ENCODE results near the gene SWT1. TPM values are rescaled to one million over a fixed set of nuclear protein-coding genes. Genes with fewer than 3 reads are reported as not detected.
"Not testable (repeated sequence)": the region's sequence is repeated elsewhere in the genome, so short reads cannot be mapped to it uniquely, and the experiment has no call there.

The SWT1 gene
- total RNA-seq, 1 donor from 2014 or later: 4.4 TPM

DNA sequence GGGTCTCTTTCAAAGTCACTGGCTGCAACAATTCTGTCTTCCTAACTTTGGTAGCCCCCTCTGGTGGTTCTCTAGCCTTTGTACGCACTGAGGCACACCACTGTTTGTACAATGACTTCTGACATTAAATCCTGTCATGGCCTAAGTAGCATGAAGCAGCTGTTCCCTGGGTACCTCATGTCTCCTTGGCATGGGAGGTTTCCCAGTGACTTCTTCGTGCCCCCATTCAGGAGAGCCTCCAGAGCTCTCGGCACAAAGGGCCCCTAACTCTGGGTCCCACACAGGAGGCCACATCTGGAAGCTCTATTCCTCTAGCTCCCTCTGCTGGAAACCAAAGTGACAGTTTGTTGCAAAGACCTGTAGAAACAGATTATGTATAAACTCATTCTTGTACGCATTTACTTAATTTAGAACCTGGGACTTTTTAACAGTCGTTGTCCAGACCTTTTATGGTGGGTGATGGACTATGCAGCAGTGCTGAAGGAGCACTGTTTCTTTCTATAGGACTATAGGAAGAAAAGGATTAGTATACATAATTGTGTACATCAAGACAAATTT lies 13.4 kb downstream of the SWT1 start:
- no peak for DNase-seq (ENCODE audit: low spot score)

GRCh38 chr1:185193756-185194155 lies 36.8 kb downstream of the SWT1 start:
- DNase-seq (ENCODE audit: low spot score): no peak

DNA sequence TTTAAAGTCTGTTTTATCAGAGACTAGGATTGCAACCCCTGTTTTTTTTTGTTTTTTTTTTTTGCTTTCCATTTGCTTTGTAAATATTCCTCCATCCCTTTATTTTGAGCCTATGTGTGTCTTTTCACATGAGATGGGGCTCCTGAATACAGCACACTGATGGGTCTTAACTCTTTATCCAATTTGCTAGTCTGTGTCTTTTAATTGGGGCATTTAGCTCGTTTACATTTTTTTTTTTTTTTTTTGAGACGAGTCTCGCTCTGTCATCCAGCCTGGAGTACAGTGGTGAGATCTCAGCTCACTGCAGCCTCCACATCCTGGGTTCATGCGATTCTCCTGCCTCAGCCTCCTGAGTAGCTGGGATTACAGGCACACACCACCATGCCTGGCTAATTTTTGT lies 41.7 kb downstream of the SWT1 start:
- DNase-seq (ENCODE audit: low spot score): not testable (repeated sequence)

GRCh38 chr1:185200889-185201288 lies 43.9 kb downstream of the SWT1 start:
- no peak for DNase-seq (ENCODE audit: low spot score)

GRCh38 chr1:185207170-185207569 lies 50.2 kb downstream of the SWT1 start:
- DNase-seq (ENCODE audit: low spot score): no peak

DNA sequence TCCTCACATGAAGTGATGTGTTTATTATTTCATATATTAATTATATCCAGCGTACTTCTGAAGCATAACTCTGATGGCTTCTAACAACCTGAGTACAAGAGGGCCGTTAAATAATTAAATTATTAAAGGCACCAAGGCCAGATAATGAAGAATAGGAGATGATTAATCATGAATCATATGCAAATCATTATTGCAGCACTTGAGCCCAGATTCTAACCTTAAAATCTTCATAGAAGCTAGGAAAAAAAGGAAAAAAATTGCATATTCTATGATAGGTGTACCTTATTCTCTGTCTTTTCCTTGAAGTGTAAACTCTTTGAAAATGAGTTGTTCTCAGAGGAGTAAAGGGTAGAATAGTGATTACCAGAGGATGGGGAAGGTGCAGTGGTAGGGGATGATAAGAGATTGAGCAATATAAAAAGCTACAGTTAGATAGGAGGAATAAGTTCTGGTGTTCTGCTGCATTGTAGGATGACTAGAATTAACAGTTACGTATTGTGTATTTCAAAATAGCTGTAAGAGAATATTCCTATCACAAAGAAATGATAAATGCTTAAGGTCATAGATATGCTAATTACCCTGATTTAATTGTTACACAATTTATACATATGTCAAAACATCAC lies 51.1 kb downstream of the SWT1 start:
- DNase-seq (ENCODE audit: low spot score): no peak

- no peak for DNase-seq (ENCODE audit: low spot score)
These were observed 51.7 kb downstream of the SWT1 start for GRCh38 chr1:185208626-185209180.

GRCh38 chr1:185209357-185209756 lies 52.4 kb downstream of the SWT1 start:
- DNase-seq (ENCODE audit: low spot score): not testable (repeated sequence)

DNA sequence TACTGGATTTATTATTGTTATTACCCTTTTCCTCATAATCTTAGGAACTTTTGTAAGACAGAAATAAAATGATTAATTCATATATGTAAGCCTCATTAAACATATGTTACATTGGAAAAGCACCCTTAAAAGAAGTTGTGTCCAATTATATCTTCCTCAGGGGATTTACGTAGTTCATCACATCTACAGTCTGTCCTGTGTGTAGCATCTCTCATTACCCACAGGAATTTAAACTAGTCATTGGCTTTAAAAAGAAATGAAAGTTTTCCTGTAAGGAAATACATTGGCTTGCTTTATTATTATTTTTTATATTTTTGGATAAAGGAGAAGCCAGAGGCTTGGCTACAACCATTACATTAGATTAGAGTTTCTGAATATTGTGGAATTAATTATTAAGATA lies 56.1 kb downstream of the SWT1 start:
- DNase-seq (ENCODE audit: low spot score): no peak

GRCh38 chr1:185215911-185216310 lies 58.9 kb downstream of the SWT1 start:
- no peak for DNase-seq (ENCODE audit: low spot score)

- DNase-seq (ENCODE audit: low spot score): no peak
These were observed 67.2 kb downstream of the SWT1 start for GRCh38 chr1:185224132-185224531.

DNA sequence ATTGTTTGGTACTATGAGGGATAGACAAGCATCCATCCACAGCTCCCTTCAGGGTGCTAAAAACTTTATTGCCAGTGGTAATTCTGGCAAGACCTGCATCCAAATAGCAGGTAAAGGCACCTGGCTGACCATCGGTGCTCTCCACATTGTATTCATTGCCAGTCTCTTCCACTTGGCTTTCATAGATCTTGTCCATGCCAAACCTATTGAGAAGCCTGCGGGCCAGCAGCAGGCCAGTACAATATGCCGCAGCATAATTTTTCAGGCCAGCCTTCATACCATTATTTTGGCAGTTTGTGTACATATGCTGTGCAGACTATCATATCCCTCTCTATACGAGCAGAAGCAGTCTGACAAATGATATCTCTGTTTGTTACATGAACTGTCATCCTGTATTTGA lies 70.2 kb downstream of the SWT1 start:
- DNase-seq (ENCODE audit: low spot score): no peak

GRCh38 chr1:185228979-185229378 lies 72.0 kb downstream of the SWT1 start:
- DNase-seq (ENCODE audit: low spot score): no peak

GRCh38 chr1:185229981-185230380 lies 73.0 kb downstream of the SWT1 start:
- DNase-seq (ENCODE audit: low spot score): no peak

DNA sequence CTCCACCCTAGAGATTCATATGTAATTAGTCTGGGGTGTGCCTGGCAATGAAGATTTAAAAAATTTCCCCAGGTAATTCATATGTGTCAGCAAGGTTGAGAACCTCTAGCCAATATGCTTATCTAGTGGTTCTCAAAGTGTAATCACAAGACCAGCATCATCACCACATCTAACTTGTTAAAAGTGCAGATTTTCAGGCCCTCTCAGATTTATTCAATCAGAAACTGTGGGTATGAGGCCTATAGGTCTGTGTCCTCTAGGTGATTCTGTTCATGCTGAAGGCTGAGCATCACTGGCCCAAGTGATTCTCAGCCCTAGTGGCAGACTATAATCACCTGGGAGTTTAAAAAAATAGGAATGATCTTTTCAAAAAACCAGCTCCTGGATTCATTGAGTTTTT lies 75.9 kb downstream of the SWT1 start:
- no peak for DNase-seq (ENCODE audit: low spot score)

GRCh38 chr1:185234183-185234582 lies 77.2 kb downstream of the SWT1 start:
- DNase-seq (ENCODE audit: low spot score): not testable (repeated sequence)

- not testable (repeated sequence) for DNase-seq (ENCODE audit: low spot score)
These were observed 80.2 kb downstream of the SWT1 start for GRCh38 chr1:185237176-185237575.

- no peak for DNase-seq (ENCODE audit: low spot score)
These were observed 80.7 kb downstream of the SWT1 start for GRCh38 chr1:185237661-185238060.

DNA sequence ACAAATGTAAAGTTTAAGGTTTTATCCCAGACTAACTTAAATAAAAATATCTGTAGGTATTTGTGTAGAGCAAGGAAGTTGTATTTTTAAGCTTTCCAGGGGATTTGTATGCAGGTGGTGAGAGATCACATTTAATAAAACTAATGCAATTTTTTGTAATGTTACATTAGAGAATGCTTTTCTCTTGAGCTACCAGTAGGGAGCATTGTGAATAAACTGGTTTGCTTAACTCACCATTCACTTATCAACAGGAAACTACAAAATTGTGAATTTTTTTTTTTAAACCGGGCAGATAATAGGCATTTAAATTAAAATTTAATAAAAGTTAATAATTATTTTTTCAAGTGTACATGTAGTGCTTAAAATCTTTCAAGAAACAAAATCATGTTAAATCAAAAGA lies 81.5 kb downstream of the SWT1 start:
- no peak for DNase-seq (ENCODE audit: low spot score)

- DNase-seq (ENCODE audit: low spot score): no peak
These were observed 82.9 kb downstream of the SWT1 start for GRCh38 chr1:185239861-185240260.

DNA sequence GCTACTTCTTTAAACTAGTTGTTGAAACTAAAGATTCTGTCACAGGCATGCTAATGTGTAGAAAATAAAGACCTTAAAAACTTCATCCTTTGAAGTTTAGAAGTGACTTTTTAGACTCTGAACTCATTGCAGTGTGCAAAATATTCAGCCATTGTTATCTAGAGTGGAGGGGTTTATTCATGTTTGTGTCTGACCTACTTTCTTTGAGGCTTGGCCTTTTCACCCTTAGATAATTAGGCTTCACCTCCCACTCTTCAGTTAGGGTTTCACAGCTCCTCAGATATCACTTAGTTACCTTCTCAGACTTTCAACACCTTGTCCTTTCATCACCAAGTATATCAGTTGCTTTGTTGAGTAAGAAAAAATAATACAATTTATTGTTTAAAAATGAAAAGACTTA lies 84.2 kb downstream of the SWT1 start:
- no peak for DNase-seq (ENCODE audit: low spot score)

DNA sequence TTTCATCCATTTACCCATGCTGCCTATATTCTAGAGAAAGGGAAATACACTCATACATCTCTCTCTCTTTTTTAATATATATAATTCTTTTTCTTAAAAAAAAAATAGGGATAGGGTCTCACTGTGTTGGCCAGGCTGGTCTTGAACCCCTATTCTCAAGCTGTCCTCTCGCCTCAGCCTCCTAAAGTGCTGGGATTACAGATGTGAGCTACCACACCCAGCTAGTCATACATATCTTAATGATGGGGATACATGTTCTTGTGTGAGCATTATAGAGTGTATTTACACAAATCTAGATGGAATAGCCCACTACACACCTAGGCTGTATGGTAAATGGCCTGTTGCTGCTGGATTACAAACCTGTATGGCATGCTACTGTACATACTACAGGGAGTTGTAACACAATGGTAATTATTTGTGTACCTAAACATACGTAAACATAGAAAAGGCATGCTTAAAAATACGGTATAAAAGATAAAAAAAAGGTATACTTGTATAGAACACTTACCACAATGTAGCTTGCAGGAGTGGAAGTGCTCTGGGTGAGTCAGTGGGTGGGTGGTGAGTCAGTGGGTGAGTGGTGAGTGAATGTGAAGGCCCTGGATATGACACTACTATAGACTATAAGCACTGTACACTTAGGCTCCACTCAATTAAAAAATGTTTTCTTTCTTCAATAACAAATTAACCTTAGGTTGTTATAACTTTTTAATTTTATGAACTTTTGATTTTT lies 87.2 kb downstream of the SWT1 start:
- no peak for DNase-seq (ENCODE audit: low spot score)

All from mesenteric fat pad (tissue), 1 donor.